ENCODE data around the gene DIP2A. TPM values are rescaled to one million over a fixed set of nuclear protein-coding genes. Genes with fewer than 3 reads are reported as not detected.

Gene DIP2A
- total RNA-seq, 1 experiment from 2014 or later, result 14.6 TPM

GRCh38 chr21:46616656-46617055 lies 158.0 kb downstream of the DIP2A start:
- in situ Hi-C loops (cut with HindIII; ENCODE audit: low pct_unique_long_range_greater_than_20kb, low sequenced_read_pairs), result no loop called here
- no peak for DNase-seq (ENCODE audit: low read depth)

GRCh38 chr21:46617267-46618051 lies 158.8 kb downstream of the DIP2A start:
- in situ Hi-C loops (cut with HindIII; ENCODE audit: low pct_unique_long_range_greater_than_20kb, low sequenced_read_pairs), result no loop called here
- DNase-seq (ENCODE audit: low read depth), result no peak

- in situ Hi-C loops (cut with HindIII; ENCODE audit: low pct_unique_long_range_greater_than_20kb, low sequenced_read_pairs), result no loop called here
- no peak for DNase-seq (ENCODE audit: low read depth)
These were observed 160.2 kb downstream of the DIP2A start for GRCh38 chr21:46618738-46619379.

Other genes starting within 250 kb of the DIP2A start
- 16.7 and 18.8 TPM in 2 replicates for gene LSS, start 230.1 kb upstream of the DIP2A start, total RNA-seq (2014; rRNA removed; shearing (Covaris generic); ENCODE audit: low replicate concordance)
- 58.8 and 76.2 TPM in 2 replicates for gene MCM3AP, start 173.3 kb upstream of the DIP2A start, total RNA-seq (2014; rRNA removed; shearing (Covaris generic); ENCODE audit: low replicate concordance)
- gene YBEY, start 172.5 kb upstream of the DIP2A start, total RNA-seq (2014; rRNA removed; shearing (Covaris generic); ENCODE audit: low replicate concordance), result 35.5 and 44.3 TPM in 2 replicates
- 3.0 and 4.5 TPM in 2 replicates for gene C21orf58, start 135.0 kb upstream of the DIP2A start, total RNA-seq (2014; rRNA removed; shearing (Covaris generic); ENCODE audit: low replicate concordance)
- 8.5 and 42.4 TPM in 2 replicates for gene PCNT, start 134.7 kb upstream of the DIP2A start, total RNA-seq (2014; rRNA removed; shearing (Covaris generic); ENCODE audit: low replicate concordance)
- not detected in 2 replicates for gene S100B, start 146.2 kb downstream of the DIP2A start, total RNA-seq (2014; rRNA removed; shearing (Covaris generic); ENCODE audit: low replicate concordance)
- 121 and 157 TPM in 2 replicates for gene PRMT2, start 176.8 kb downstream of the DIP2A start, total RNA-seq (2014; rRNA removed; shearing (Covaris generic); ENCODE audit: low replicate concordance)